ENCODE results near the gene ABT1. TPM values are rescaled to one million over a fixed set of nuclear protein-coding genes. Genes with fewer than 3 reads are reported as not detected.

ABT1 gene
- total RNA-seq, 1 experiment from 2014 or later: 19.5 TPM

DNA sequence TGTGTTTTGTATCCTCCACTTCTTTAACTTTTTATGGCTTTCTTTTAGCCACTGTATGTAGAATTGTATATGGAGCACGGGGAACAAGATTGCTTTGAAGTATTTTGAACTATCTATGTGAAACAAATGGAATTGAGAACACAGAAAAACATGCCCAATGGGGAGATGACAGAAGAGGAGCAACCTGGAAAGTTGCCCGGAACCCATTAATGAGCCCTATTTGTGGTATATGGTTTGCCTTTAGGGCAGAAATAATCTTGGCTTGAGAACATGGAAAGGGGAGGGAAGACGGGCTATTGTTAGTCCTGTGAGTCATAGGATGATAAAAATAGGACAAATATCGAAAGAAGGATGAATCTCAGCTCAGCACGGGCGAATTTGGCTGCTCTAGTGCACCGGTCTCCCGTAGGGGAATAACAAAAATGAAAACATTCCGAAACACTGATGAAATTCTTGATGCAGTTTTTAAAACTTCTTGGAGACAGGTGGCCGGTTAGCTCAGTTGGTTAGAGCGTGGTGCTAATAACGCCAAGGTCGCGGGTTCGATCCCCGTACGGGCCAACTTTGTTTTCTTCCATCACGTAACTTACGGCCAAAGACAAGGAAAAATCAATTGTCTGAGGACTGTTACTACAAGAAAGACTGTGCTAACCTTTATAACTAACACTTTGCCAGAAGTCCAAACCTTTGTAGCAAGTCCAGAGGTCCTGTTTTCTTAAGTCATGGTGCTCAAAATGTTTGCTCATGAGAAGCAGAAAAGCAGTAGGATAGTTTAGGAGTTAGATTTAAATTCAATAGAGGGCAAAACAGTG lies 42.9 kb upstream of the ABT1 start:
- no peaks in the 10 kb centered on the region for H3K79me2 ChIP-seq (ENCODE audit: low read depth)
- POLR2A ChIA-PET (ENCODE audit: unreplicated experiment): interaction anchor here (0.6 to 0.9 kb wide), 4 partner anchors 16 to 1222 kb away, joined by 4 to 5 read pairs (median 5); no protein-coding TSS in a partner anchor
- intact Hi-C loops (cut with micrococcal nuclease; ENCODE audit: unreplicated experiment): loop anchor here (1.0 to 5.0 kb wide), 4 partner anchors 17 to 242 kb away; no protein-coding TSS in a partner anchor
- peak overlapping the region; percentile 60 for H3K27ac ChIP-seq
- peaks cover 31% of the 10 kb centered on the region for H3K4me1 ChIP-seq (replicated peaks; ENCODE audit: insufficient read depth)
- CTCF ChIA-PET: interaction anchor here (0.6 to 1.3 kb wide), 4 partner anchors 16 to 224 kb away, joined by 3 to 8 read pairs (median 6); no protein-coding TSS in a partner anchor
- peak overlapping the region; percentile 84 for H3K4me2 ChIP-seq
- BruUV-seq (replicated peaks): no TSS peak
- H3K27me3 ChIP-seq (ENCODE audit: insufficient read depth, low read depth): no peaks in the 10 kb centered on the region
- H3K4me3 ChIP-seq: peak overlapping the region; percentile 69
- peak overlapping the region; percentile 77; the same call in 1 of the 2 replicates for H2AFZ ChIP-seq
- peaks cover 56% of the 10 kb centered on the region for H3F3A ChIP-seq (ENCODE audit: insufficient read depth, low read depth)
- no peaks in the 10 kb centered on the region for H4K20me1 ChIP-seq (ENCODE audit: insufficient read depth)
- no peak for TF ChIP-seq EZH2 (IDR thresholded peaks at IDR 0.05; ENCODE audit: low read depth)
- TF ChIP-seq, protein P1, sequence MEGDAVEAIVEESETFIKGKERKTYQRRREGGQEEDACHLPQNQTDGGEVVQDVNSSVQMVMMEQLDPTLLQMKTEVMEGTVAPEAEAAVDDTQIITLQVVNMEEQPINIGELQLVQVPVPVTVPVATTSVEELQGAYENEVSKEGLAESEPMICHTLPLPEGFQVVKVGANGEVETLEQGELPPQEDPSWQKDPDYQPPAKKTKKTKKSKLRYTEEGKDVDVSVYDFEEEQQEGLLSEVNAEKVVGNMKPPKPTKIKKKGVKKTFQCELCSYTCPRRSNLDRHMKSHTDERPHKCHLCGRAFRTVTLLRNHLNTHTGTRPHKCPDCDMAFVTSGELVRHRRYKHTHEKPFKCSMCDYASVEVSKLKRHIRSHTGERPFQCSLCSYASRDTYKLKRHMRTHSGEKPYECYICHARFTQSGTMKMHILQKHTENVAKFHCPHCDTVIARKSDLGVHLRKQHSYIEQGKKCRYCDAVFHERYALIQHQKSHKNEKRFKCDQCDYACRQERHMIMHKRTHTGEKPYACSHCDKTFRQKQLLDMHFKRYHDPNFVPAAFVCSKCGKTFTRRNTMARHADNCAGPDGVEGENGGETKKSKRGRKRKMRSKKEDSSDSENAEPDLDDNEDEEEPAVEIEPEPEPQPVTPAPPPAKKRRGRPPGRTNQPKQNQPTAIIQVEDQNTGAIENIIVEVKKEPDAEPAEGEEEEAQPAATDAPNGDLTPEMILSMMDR (conservative IDR thresholded peaks at IDR 0.05): no peak
- H3K9me3 ChIP-seq (ENCODE audit: insufficient read depth, low read depth): no peaks in the 10 kb centered on the region
- H3K9me2 ChIP-seq (ENCODE audit: insufficient read depth): no peaks in the 10 kb centered on the region
- H3K36me3 ChIP-seq (ENCODE audit: low read depth): no peaks in the 10 kb centered on the region
- DNase-seq: peak; percentile 85 to 87

DNA sequence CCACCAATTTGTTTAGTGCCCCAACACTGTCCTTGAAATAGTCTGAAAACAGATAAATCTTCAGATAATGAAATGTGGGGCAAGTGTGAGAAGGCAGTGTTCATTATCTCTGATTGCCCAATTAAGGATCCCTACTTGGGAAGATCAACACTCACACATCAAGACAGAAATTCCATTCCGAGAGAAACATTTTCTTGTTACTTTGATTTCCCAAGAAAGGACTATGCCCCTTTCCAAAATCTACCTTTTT lies 42.4 kb upstream of the ABT1 start:
- intact Hi-C loops (cut with micrococcal nuclease; ENCODE audit: unreplicated experiment): loop anchor here (1.0 to 5.0 kb wide), 3 partner anchors 33 to 242 kb away; no protein-coding TSS in a partner anchor

More for the DNA sequence above, 42.4 kb upstream of the ABT1 start:
- no peak for TF ChIP-seq EZH2 (IDR thresholded peaks at IDR 0.05; ENCODE audit: low read depth)
- TF ChIP-seq, protein P1 (conservative IDR thresholded peaks at IDR 0.05): no peak
- no peak for DNase-seq
- Histone ChIP-seq H3K79me2 (ENCODE audit: low read depth) (no peaks in the 10 kb centered on the region), H3F3A (ENCODE audit: insufficient read depth, low read depth) (peaks cover 56% of the 10 kb centered on the region), H3K27ac (peak overlapping the region; percentile 60), H2AFZ (peak overlapping the region; percentile 77), H3K4me2 (peak overlapping the region; percentile 84), H4K20me1 (ENCODE audit: insufficient read depth) (no peaks in the 10 kb centered on the region), H3K9me3 (ENCODE audit: insufficient read depth, low read depth) (no peaks in the 10 kb centered on the region), H3K27me3 (ENCODE audit: insufficient read depth, low read depth) (no peaks in the 10 kb centered on the region), H3K4me3 (peak overlapping the region; percentile 69), H3K9me2 (ENCODE audit: insufficient read depth) (no peaks in the 10 kb centered on the region), H3K36me3 (ENCODE audit: low read depth) (no peaks in the 10 kb centered on the region), H3K4me1 (replicated peaks; ENCODE audit: insufficient read depth) (peaks cover 31% of the 10 kb centered on the region)
- BruUV-seq (replicated peaks): no TSS peak
- ChIA-PET POLR2A (ENCODE audit: unreplicated experiment) (interaction anchor here (0.6 to 0.9 kb wide), 3 partner anchors 114 to 1221 kb away, joined by 3 to 5 read pairs (median 5); no protein-coding TSS in a partner anchor), CTCF (interaction anchor here (0.6 kb wide), 1 partner anchor 224 kb away, joined by 3 read pairs; no protein-coding TSS in a partner anchor)
